ENCODE data around the gene PDE3B. TPM values are rescaled to one million over a fixed set of nuclear protein-coding genes. Genes with fewer than 3 reads are reported as not detected.

Gene PDE3B
- polyA plus RNA-seq, 3 donors: 4.0 to 6.0 (median 5.2) TPM

GRCh38 chr11:14916403-14916802 lies 272.8 kb downstream of the PDE3B start:
- Histone ChIP-seq H3K4me1 (ENCODE audit: control insufficient read depth in 1 of 2, insufficient read depth in 2 of 2, low read length in 2 of 2) (no peaks in the 10 kb centered on the region), H3K9me3 (replicated peaks in 1 of 2; ENCODE audit: control insufficient read depth in 1 of 2, insufficient read depth in 1 of 2, low read length in 2 of 2) (no peaks in the 10 kb centered on the region), H3K9ac (ENCODE audit: insufficient read depth, low read length, poor library complexity, severe bottlenecking) (no peak overlapping the region), H3K79me2 (ENCODE audit: insufficient read depth, low read length) (no peaks in the 10 kb centered on the region), H3K27ac (ENCODE audit: low read depth in 1 of 2, low read length in 2 of 2) (no peak overlapping the region), H3K4me3 (replicated peaks in 1 of 3; ENCODE audit: low read depth in 2 of 3, low read length in 3 of 3) (no peak overlapping the region), H4K20me1 (ENCODE audit: insufficient read depth, low read length) (no peaks in the 10 kb centered on the region), H3K36me3 (replicated peaks in 1 of 2; ENCODE audit: control insufficient read depth in 1 of 2, insufficient read depth in 2 of 2, low read length in 2 of 2) (no peaks in the 10 kb centered on the region), H2AFZ (ENCODE audit: insufficient read depth, low read depth, low read length, poor library complexity, severe bottlenecking) (no peak overlapping the region), H3K27me3 (ENCODE audit: control insufficient read depth in 2 of 2, insufficient read depth in 2 of 2, low read length in 2 of 2) (peaks cover 2 to 4% of the 10 kb centered on the region in 2 donors), H3K4me2 (replicated peaks; ENCODE audit: extremely low read depth, low read length, poor library complexity, severe bottlenecking) (no peak overlapping the region)
- Mint-ChIP-seq H3K27ac (no peak overlapping the region), H3K36me3 (no peaks in the 10 kb centered on the region), H3K4me1 (no peaks in the 10 kb centered on the region), H3K9me3 (peaks cover 0 to 16% (median 7%) of the 10 kb centered on the region in 7 donors), H3K4me3 (no peak overlapping the region), H3K27me3 (ENCODE audit: low read depth in 3 of 3) (peaks cover 6 to 18% (median 14%) of the 10 kb centered on the region in 3 donors)
- TF ChIP-seq, protein P1, sequence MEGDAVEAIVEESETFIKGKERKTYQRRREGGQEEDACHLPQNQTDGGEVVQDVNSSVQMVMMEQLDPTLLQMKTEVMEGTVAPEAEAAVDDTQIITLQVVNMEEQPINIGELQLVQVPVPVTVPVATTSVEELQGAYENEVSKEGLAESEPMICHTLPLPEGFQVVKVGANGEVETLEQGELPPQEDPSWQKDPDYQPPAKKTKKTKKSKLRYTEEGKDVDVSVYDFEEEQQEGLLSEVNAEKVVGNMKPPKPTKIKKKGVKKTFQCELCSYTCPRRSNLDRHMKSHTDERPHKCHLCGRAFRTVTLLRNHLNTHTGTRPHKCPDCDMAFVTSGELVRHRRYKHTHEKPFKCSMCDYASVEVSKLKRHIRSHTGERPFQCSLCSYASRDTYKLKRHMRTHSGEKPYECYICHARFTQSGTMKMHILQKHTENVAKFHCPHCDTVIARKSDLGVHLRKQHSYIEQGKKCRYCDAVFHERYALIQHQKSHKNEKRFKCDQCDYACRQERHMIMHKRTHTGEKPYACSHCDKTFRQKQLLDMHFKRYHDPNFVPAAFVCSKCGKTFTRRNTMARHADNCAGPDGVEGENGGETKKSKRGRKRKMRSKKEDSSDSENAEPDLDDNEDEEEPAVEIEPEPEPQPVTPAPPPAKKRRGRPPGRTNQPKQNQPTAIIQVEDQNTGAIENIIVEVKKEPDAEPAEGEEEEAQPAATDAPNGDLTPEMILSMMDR (IDR thresholded peaks at IDR 0.05): no peak
- no CpG with 5 or more reads among the region's 1 CpG for WGBS (ENCODE audit: insufficient coverage)
- intact Hi-C loops (cut with micrococcal nuclease): no loop called here
- no peak for DNase-seq

Small RNAs within 50 kb of the gene (small RNA-seq; reads per million reads assigned to genes)
- gene CALCP (ENCODE audit: insufficient read length, low read depth): not detected

Other genes with a start within 250 kb of the PDE3B start
- 100 to 1,000 TPM in 1 of 3 donors, 10 to 100 TPM in 2; 37.8 to 108 (median 87.1) TPM for gene COPB1, start 144.0 kb upstream of the PDE3B start, polyA plus RNA-seq
- 100 to 1,000 TPM; 163 to 228 (median 201) TPM for gene PSMA1, start 123.4 kb upstream of the PDE3B start, polyA plus RNA-seq
- 1 to 10 TPM; 5.4 to 8.3 (median 7.0) TPM for gene CYP2R1, start 248.4 kb downstream of the PDE3B start, polyA plus RNA-seq

Data from CD14-positive monocyte (primary cell).